Left lung (tissue), 10 donors: ENCODE data around the gene CTSO. TPM values are rescaled to one million over a fixed set of nuclear protein-coding genes. Genes with fewer than 3 reads are reported as not detected.

Experiments used
- ATAC-seq: fragments of 200-7000 bp; cut with Tn5 transposase; one replicate; pipeline ENCODE4 v1.9.1; 2020; ENCODE audit warnings: moderate library complexity
- DNase-seq, 4 donors: peaks; one replicate each; pipeline ENCODE4 v3.0.0-alpha.2; 2013 to 2020
- H3K27ac ChIP-seq, 2 donors: fragments of 200-600 bp; sonication (generic) in 1 of 2; one replicate each; pipeline versions ENCODE4 v1.5.0 to v1.8.0; 2020 to 2021
- H3K27me3 ChIP-seq, 2 donors: fragments of 200-600 bp; sonication (generic) in 1 of 2; one replicate each; pipeline versions ENCODE4 v1.5.0 to v1.8.0; 2020 to 2021
- H3K36me3 ChIP-seq, 2 donors: fragments of 200-600 bp; sonication (generic) in 1 of 2; one replicate each; pipeline versions ENCODE4 v1.5.0 to v1.8.0; 2020 to 2021
- H3K4me1 ChIP-seq, 2 donors: fragments of 200-600 bp; one replicate each; pipeline ENCODE4 v1.8.0; 2021
- H3K4me3 ChIP-seq, 2 donors: fragments of 200-600 bp; sonication (generic) in 1 of 2; one replicate each; pipeline versions ENCODE4 v1.5.0 to v1.8.0; 2020 to 2021; ENCODE audit warnings: mild to moderate bottlenecking in 1 of 2
- H3K9me3 ChIP-seq, 2 donors: fragments of 200-600 bp; sonication (generic) in 1 of 2; one replicate each; pipeline versions ENCODE4 v1.5.0 to v1.8.0; 2020 to 2021
- intact Hi-C, 2 donors: fragments of 100-400 bp; cut with DNase I; formaldehyde crosslinking; loops; one replicate each; pipeline versions ENCODE4 v1.11.2 to v1.14.2; 2022
- polyA plus RNA-seq, 6 donors: library from polyadenylated mRNA; unstranded; fragments of 120-200 nt; gene quantifications; one replicate each; pipeline ENCODE4 v1.2.1, GENCODE V29; 2013; ENCODE audit not compliant: insufficient read length in 6 of 6
- total RNA-seq, 2 donors: library from RNA; stranded (reverse); fragmentation: NEBNext Ultra II Directional; extraction: Animal tissue kit (Norgen Biotek cat#: 25700); gene quantifications; one replicate each; pipeline ENCODE4 v1.2.1, GENCODE V29; 2021
- TF ChIP-seq, protein P1 (sequence below), 2 donors: fragments of 200-600 bp; sonication (generic) in 1 of 2; IDR thresholded peaks; one replicate each; pipeline versions ENCODE4 v1.5.0 to v1.8.0; 2021; ENCODE audit warnings: antibody characterized with exemption in 2 of 2
- donor health status: DM: no; HTN: yes; CAD: no.
- donor health status: DM: no; HTN: no; CAD: no.

Gene CTSO
- total and polyA plus RNA-seq, 8 donors = 20.9 to 63.8 (median 57.3) TPM

DNA sequence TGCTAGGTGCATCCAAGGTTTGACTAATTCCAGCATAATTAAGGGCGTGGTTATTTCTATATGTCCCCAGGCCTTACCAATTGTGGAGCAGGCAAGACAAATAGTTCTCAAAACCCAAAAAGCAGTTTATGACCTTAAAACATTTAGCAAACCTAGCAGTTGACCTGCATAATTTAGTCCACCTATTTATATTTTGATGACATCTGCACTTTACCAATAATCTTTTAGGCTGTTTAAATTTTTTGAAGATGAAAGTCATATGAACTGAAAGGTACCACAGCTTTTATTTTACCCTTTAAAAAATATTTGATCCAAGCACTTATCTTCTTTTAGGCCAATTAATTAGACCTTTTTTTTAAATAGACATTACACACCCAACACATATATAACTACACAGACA is 77.8 kb downstream of the CTSO start:
- H3K4me1 ChIP-seq = no peaks in the 10 kb centered on the region
- DNase-seq = no peak
- no peaks in the 10 kb centered on the region for H3K27me3 ChIP-seq
- H3K36me3 ChIP-seq = no peaks in the 10 kb centered on the region
- H3K4me3 ChIP-seq = no peak overlapping the region
- no peak overlapping the region for H3K27ac ChIP-seq
- no peak for ATAC-seq
- intact Hi-C loops = no loop called here
- H3K9me3 ChIP-seq = peaks cover 0 to 28% of the 10 kb centered on the region in 2 donors
- TF ChIP-seq, protein P1, sequence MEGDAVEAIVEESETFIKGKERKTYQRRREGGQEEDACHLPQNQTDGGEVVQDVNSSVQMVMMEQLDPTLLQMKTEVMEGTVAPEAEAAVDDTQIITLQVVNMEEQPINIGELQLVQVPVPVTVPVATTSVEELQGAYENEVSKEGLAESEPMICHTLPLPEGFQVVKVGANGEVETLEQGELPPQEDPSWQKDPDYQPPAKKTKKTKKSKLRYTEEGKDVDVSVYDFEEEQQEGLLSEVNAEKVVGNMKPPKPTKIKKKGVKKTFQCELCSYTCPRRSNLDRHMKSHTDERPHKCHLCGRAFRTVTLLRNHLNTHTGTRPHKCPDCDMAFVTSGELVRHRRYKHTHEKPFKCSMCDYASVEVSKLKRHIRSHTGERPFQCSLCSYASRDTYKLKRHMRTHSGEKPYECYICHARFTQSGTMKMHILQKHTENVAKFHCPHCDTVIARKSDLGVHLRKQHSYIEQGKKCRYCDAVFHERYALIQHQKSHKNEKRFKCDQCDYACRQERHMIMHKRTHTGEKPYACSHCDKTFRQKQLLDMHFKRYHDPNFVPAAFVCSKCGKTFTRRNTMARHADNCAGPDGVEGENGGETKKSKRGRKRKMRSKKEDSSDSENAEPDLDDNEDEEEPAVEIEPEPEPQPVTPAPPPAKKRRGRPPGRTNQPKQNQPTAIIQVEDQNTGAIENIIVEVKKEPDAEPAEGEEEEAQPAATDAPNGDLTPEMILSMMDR (IDR thresholded peaks at IDR 0.05) = no peak

Other genes starting within 250 kb of the CTSO start
- gene GUCY1B1, start 194.8 kb downstream of the CTSO start, total RNA-seq = 10 to 100 TPM; 20.8 to 23.2 TPM
- 10 to 100 TPM; 44.4 to 55.6 (median 49.4) TPM for gene GUCY1B1, start 194.8 kb downstream of the CTSO start, polyA plus RNA-seq
- gene ASIC5, start 87.6 kb downstream of the CTSO start, total RNA-seq = not detected
- under 1 TPM in 1 of 6 donors, not detected in 5; 0.07 TPM for gene ASIC5, start 87.6 kb downstream of the CTSO start, polyA plus RNA-seq
- gene TDO2, start 50.2 kb downstream of the CTSO start, total RNA-seq = 10 to 100 TPM in 1 of 2 donors, 1 to 10 TPM in 1; 7.4 to 13.4 TPM
- gene TDO2, start 50.2 kb downstream of the CTSO start, polyA plus RNA-seq = 10 to 100 TPM; 28.5 to 52.4 (median 33.3) TPM